GM21528 (cell line): Measurements from ENCODE around the gene OR2A42.
A peak's percentile ranks its signal among the peaks of the same experiment; 100 is the strongest.
"Not testable (repeated sequence)": the region's sequence is repeated elsewhere in the genome, so short reads cannot be mapped to it uniquely, and the experiment has no call there.

Experiments used
- ATAC-seq: cut with Tn5 transposase; IDR thresholded peaks from one replicate; pipeline ENCODE4 v1.9.1; 2021; ENCODE audit warnings: mild to moderate bottlenecking, moderate library complexity; ENCODE audit not compliant: unreplicated experiment, low FRiP score

Gene OR2A42

DNA sequence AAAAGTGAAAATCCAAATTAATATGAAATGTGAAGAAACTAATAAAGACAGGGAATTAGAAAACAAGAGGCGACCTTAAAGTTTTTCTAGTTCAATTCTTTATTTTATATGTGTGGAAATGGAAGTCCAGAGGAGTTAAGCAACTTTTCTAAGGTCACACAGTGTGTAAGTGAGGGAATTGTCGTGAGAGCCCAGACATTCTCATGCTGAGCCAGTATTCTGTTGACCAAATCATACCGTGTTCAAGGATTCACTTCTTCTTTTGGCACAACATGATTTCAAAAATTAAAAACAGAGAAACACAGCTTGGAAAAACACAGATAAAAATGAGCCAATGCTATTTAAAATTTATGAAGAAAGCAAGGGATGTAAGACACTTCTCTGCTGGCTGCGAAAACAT, 12.5 kb downstream of the OR2A42 start:
- not testable (repeated sequence) for ATAC-seq

DNA sequence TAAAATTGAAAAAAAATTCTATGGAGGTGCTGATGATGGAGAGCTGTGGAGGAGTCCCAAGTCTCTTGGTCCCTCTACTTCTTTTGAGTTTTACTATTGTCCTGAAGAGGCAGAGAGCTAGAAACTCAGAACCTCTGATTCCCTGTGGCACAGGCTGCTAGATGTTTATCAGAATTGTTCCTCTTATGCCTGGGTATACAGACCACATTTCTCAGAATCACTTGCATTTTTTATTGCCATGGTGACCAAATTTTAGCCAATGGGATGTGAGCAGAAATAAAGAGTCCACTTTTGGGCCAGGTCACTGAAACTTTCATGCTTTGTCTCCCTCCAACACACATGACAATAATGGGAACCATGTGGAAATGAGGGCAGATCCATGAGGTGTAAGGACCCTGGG, 15.7 kb downstream of the OR2A42 start:
- not testable (repeated sequence) for ATAC-seq

DNA sequence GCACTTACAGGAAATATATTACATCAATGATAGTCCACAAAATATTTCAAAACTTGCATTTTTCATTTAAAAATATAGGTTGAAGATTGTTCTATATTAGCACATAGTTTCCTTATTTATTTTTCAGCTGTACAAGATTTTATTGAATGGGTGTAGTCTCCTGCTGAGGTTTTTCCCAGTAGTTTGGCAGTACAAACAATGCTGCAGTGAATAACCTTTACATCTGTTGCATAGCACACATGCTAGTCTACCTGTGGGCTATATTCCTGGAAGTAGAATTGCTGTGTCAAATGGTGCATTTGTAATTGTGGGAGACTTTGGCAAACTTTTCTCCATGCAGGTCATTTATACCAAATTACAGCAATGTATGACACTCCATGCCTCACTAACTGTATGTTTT, 18.9 kb downstream of the OR2A42 start:
- ATAC-seq, result not testable (repeated sequence)

DNA sequence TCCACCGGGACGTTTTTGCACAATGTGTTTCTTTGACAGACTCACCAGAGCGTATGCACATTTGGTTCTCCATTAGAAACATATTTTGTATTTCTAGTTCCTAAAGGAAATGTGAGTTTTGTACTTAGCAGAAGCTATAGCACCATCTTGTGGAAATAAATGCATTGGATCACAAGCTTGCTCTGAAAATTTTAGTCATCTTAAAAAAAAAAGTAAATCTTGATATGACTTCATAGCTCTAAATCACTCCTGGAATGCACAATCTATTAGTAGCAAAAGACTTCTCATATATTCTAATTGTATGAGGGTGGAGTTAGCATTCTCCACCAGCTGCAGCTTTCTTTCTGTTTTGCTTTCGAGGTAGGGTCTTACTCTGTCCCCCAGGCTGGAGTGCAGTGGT, 20.3 kb downstream of the OR2A42 start:
- ATAC-seq, result not testable (repeated sequence)

DNA sequence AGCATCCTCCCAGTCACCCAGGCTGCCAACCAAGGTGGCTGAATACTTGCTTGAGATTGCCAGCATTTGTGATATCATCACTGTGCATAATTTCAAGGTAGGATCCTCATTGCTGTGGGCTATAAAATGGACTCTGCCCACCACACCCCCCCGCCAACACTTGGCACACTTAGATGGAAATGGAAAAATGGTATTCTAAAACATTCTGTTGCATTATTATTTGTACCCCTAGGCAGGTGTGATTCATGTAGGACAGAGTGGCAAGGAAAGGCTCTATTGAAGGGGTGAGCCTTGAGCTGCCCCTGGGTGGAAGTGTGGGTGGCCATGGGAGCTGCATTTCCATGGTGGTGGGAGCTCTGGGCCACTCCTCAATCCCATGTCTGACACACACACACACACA, 20.8 kb downstream of the OR2A42 start:
- not testable (repeated sequence) for ATAC-seq

DNA sequence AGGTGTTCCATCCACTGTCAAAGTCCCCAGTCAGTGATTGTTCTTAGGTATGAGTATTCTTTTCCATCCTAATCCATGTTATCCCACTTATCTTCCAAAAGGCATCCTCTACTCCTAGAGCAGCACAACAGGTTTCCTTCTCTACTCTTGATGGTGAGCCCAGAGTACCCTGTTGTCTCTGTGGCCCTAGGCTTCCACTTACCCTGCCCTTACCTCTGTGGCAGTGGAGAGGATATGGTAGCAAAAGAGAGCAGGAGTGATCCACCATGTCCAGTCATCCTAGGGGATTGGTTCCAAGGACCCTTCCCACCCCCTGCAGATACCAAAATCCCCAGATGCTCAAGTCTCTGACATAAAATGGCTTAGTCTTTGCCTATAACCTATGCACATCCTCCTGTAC, 22.2 kb downstream of the OR2A42 start:
- ATAC-seq, result not testable (repeated sequence)

DNA sequence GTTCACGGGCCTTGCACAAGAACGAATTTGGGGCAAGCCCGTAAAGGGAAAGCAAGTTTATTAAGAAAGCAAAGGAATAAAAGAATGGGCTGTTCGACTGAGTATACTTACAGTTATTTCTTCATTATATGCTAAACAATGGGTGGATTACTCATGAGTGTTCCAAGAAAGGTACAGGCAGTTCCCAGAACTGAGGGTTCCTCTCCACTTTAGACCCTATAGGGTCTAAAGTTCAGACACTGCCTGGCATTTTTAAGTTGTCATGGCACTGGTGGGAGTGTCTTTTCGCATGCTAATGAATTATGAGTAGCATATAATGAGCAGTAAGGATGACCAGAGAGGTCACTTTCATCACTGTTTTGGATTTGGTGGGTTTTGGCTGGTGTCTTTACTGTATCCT, 34.1 kb downstream of the OR2A42 start:
- not testable (repeated sequence) for ATAC-seq

DNA sequence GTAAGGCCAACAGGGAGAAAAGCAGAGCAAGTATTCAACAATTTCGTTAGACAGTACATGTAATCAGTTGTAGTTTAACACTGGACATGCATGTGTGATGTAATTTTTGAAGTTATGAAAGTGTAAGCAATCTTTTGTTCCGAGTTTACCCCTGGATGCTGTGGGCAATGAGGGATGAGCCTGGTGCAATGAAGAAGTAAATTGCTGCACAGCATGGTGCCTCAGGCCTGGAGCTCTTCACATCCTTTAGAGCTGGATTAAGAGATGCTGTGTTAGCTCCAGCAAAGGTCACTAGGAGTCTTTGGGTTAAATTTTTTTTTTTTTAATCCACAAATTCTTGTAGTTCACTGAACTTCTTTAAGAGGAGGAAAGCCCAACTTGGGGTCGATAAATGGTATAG, 36.3 kb downstream of the OR2A42 start:
- ATAC-seq, result not testable (repeated sequence)

DNA sequence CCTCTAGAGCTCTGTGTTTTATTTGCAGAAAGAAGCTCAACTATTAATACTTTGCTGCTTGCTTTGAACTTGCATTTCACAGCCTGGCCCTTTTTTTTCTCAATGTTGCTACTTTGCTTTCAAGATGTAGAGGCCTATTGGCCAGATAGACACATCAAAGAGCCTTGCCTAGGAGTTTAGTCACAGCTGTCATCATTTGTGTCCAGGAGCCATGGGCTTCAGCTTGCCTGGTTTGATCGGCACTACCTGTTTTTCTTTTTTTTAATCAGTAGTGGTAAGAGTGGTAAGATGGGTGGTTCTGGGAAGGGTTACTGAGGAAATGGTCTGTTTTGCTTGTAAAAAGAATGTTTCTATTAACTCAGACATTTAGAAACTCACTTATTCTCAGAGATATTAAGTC, 37.4 kb downstream of the OR2A42 start:
- ATAC-seq, result peak; percentile 24

DNA sequence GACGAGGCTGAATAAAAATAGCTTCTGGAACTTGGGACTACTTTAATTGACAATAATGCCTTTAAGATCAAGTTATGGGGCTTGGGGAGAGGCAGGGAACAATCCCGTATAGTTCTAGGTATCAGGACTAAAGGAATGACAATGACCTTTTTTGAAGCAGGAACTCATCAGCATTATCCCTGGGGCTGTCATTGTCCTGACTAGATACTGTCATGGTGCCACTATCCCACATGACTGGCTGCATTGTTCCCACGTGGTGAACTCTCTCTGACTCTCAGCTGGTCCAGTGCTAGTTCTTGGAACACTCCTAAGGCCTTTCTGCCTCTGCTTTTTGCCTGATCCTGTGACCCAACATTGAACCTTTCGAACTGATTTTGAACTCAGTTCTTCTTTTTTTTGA, 40.5 kb downstream of the OR2A42 start:
- ATAC-seq, result not testable (repeated sequence)

DNA sequence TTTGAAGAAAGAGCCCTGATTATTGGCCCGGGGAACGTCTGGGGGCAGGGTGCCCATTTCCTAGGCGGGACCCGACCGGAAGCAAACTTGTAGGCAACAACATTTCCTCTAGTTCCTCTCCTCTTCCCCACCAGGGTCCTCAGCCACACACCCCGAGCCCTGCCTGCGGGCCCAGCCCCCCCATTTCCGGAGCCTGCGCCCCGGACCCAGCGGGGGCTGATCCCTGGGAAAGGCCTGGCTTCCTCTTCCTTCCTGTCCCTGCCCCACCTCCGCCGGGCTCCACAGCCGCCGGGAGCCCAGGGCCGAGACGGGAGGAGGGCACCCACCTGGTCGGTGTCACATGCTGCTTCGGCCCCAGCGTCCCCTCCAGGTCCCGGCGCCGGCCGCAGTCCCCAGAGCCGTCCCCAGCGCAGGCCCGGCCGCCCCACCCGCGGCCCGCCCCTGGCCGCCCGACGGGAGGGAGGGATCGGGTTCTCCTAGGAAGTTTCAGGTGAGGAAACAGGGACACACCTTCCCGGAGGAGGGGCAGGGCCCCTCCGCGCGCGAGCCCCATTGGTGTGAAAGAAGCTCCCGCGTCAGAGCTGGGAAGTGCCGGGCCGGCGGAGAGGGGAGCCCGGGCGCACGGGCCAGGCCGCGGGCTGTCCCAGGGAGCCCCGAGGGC, 44.1 kb downstream of the OR2A42 start, which contains the start of gene ARHGEF35:
Gene ARHGEF35, minus strand, starts transcription at position 622 of the 661 bp plus-strand sequence. CDS start 7,450 bp downstream, outside the sequence.
- peak; percentile 67 for ATAC-seq

DNA sequence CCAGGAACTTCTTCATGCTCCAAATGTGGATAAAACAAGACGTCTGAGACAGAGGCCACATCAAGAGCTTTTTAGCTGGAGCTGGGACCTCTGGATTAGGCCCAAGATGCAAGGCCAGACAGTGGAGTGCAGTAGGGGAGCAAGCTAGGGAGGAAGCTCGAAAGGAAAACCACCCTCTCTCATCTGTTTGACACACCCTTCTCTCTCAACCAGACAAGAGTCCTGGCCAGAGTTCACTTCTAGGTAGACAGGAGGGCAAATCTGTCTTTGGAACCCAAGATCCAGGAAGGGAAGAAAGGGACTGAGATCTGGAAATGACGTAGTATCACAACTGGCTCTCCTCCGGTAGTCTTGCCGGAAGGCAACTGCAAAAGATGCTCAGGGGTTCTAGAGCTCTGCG, 45.0 kb downstream of the OR2A42 start:
- ATAC-seq, result not testable (repeated sequence)

DNA sequence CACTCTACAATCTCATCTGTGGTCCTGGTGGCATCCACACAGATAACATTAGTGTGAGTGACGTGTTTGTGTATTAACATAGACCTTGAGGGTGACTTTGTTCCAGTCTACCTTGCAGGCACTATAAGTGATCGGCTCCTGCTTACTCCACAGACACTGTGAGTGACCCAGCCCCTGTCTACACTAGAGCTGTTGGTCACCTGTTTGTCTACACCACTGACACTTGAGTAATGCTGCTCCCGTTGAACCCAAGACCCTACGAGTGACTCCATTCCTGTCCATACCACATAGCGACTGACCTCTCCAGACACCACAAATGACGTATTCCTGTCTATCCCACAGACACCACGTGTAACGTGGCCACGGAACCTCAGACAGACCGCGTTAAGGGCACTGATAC, 45.6 kb downstream of the OR2A42 start:
- ATAC-seq, result not testable (repeated sequence)

DNA sequence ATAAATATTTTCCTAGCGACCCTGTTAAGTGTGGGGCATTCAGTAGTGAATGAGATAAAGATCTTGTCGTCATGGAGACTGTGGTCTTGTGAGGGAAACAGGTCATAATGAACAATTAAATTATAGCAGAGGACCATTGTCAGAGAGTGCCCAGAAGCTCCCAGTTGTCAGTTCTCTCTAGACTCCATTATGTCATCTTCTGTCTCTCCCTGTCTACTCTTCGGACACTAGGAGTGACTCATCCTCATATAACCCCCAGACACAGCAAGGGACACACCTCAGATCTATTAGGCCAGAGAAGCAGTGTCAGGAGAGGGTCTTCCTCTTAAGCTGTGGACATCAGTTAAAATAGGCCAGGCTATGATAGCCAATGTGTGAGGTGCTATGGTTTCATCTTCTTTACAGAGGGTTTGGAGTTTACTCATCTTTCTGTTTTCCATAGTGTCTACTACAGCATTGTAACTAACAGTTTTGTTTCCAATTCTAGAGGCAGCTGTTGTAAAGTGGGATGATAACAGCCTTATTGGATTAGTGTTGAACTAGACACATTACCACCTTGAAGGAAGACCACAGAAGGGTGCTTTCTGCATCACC, 50.7 kb downstream of the OR2A42 start:
- not testable (repeated sequence) for ATAC-seq

DNA sequence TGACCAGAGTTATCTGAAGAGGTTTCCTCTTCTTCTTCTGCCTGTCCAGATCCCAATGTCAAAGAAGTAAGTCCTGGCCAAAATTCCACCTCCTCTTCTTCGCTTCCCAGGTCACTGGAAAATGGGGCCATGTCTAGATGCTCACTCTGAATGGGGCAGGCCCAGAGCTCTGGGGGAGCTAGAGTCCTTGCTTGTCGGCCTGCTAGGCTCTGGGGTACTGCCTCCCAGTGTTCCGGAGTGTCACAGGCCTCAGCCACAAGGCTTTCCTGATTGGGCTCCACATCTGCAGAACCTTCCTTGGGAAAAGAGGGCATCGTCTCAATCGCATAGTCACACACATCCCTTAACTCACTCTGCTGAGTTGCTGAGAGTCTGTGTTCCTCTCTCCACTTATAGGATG, 51.6 kb downstream of the OR2A42 start:
- ATAC-seq, result not testable (repeated sequence)

DNA sequence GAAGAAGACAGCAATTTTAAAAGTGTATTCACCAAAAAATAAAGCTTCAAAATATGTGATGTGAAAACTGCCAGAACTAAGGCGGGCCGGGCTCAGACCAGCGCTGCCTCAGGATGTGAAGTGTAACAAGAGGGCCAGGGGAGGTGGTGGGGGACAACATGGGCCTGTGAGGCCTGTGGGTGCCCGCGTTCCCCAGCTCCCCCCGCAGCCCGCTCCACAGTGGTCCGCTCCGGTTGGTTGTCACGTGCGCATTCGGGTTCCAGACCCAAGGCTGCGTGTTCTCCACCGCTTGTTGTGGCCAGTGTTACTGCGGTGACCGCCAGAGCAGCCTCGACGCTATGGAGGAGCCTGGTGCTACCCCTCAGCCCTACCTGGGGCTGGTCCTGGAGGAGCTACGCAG, 56.2 kb downstream of the OR2A42 start, which contains the start of gene CTAGE4:
Gene CTAGE4, plus strand, starts transcription at position 301 of the 400 bp plus-strand sequence. Its CDS starts 38 bp downstream, at position 339.
- not testable (repeated sequence) for ATAC-seq

DNA sequence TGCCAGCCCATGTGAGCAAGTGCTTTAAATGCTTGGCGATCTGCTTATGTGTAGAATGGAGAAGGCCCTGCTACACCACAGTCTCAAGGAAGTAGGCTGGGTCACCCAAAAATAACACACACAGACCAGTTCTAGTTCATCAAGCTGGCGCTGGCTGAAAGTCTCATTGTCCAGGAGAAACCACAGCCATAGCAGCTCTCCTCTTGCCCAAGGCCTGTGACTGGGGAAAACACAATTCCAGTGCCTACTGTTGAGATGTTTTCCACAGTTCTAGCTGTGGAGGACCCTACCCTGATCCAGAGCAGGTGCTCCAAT, 60.3 kb downstream of the OR2A42 start:
- peak; percentile 38 for ATAC-seq

DNA sequence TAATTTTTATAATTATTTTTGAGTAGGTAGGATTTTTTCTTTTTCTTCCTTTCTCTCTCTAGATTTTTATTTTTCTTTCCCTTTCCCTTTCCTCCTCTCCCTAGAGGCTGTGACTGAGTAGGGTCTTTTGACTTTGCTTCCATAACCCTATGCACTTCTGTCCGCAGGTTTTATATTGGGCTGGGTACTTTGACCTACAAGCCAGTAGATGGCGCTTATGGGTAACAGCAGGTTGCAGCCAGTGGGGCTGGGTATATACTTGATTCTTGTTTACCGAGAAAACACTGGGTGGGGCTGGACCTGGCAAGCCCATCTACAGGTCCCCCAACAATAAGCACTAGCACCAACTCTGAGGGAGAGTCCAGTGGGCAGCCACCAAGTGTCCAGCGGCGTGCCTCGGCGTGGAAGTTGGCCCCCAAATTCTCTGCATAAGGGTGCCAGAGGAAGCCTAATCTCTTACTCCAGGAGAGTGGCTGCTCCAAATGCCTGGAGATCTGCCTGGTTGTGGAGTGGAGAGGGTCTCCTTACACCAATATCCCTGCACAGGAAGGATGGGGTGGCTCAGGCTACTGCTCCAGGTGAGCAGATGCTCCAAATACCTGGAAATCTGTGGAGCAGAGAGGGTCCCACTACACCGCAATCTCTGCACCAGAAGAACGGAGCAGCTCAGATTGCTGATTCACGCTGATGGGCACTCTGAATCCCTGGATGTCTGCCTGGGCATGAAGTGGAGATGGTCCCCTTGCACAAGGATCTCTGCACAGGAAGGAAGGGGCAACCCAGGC, 60.8 kb downstream of the OR2A42 start:
- ATAC-seq, result peak; percentile 98
